Activated CD8-positive, alpha-beta T cell treated with anti-CD3 and anti-CD28 coated beads for 36 hours (primary cell): Measurements from ENCODE around the gene MEIS1. TPM values are rescaled to one million over a fixed set of nuclear protein-coding genes. Genes with fewer than 3 reads are reported as not detected.
A peak's percentile ranks its signal among the peaks of the same experiment; 100 is the strongest.

ENCODE experiments used
- ATAC-seq: fragments of 200-7000 bp; cut with Tn5 transposase; one replicate; pipeline ENCODE4 v1.10.0; 2021; ENCODE audit warnings: mild to moderate bottlenecking, moderate library complexity
- CTCF ChIA-PET: fragments of 350-600 bp; sonication (Branson Sonifier 250); formaldehyde crosslinking; loops from one replicate; lab custom pipeline; 2021; ENCODE audit warnings: antibody characterized with exemption; lab: Charles Lee
- POLR2A ChIA-PET: fragments of 350-600 bp; sonication (Branson Sonifier 250); formaldehyde crosslinking; loops from one replicate; lab custom pipeline; 2021; ENCODE audit warnings: antibody characterized with exemption; lab: Charles Lee
- DNase-seq: peaks from one replicate; pipeline ENCODE4 v3.0.0-alpha.2; 2020
- H3K27ac Mint-ChIP-seq: one replicate; pipeline ENCODE4 v1.8.0; 2021; ENCODE audit warnings: mild to moderate bottlenecking, mixed read lengths
- H3K27me3 Mint-ChIP-seq: one replicate; pipeline ENCODE4 v1.8.0; 2021; ENCODE audit warnings: mixed read lengths
- H3K36me3 Mint-ChIP-seq: one replicate; pipeline ENCODE4 v1.8.0; 2021; ENCODE audit warnings: low read depth, mixed read lengths
- H3K4me1 Mint-ChIP-seq: one replicate; pipeline ENCODE4 v1.8.0; 2021; ENCODE audit warnings: low read depth, mixed read lengths
- H3K4me3 Mint-ChIP-seq: one replicate; pipeline ENCODE4 v1.8.0; 2021; ENCODE audit warnings: mild to moderate bottlenecking, moderate library complexity, mixed read lengths
- H3K9me3 Mint-ChIP-seq: one replicate; pipeline ENCODE4 v1.8.0; 2021; ENCODE audit warnings: mixed read lengths
- CTCF ChIP-seq: fragments of 200-600 bp; IDR thresholded peaks from one replicate; pipeline ENCODE4 v1.8.0; 2022; ENCODE audit warnings: antibody characterized with exemption, mild to moderate bottlenecking
- intact Hi-C: fragments of 100-400 bp; cut with micrococcal nuclease; formaldehyde crosslinking; loops from one replicate; pipeline ENCODE4 v1.10.0; 2022
- total RNA-seq, 2 experiments: library from RNA; stranded (reverse); gene quantifications; one replicate each; pipeline ENCODE4 v1.2.3, GENCODE V29; 2021

MEIS1 gene
- total RNA-seq, 2 experiments from 2014 or later = not detected

GRCh38 chr2:66575625-66576310 lies 140.8 kb downstream of the MEIS1 start:
- Mint-ChIP-seq H3K4me3 (no peak overlapping the region), H3K27ac (no peak overlapping the region), H3K36me3 (no peaks in the 10 kb centered on the region), H3K27me3 (peaks cover 52% of the 10 kb centered on the region), H3K9me3 (no peaks in the 10 kb centered on the region), H3K4me1 (peaks cover 7% of the 10 kb centered on the region)
- ChIA-PET CTCF (interaction anchor here (1.0 kb wide), 1 partner anchor 136 kb away, joined by 3 read pairs; no protein-coding TSS in a partner anchor), POLR2A (no interaction called here)
- TF ChIP-seq CTCF = no peak
- ATAC-seq (peak; percentile 34), DNase-seq (no peak)
- intact Hi-C loops = loop anchor here (2.0 kb wide), 1 partner anchor 147 kb away; no protein-coding TSS in a partner anchor

GRCh38 chr2:66576311-66576560 lies 141.3 kb downstream of the MEIS1 start:
- H3K9me3 Mint-ChIP-seq = no peaks in the 10 kb centered on the region
- TF ChIP-seq CTCF = no peak
- DNase-seq (no peak), ATAC-seq (no peak)
- no peak overlapping the region for H3K4me3 Mint-ChIP-seq
- peaks cover 57% of the 10 kb centered on the region for H3K27me3 Mint-ChIP-seq
- H3K36me3 Mint-ChIP-seq = no peaks in the 10 kb centered on the region
- intact Hi-C loops = no loop called here
- CTCF ChIA-PET = no interaction called here
- no peak overlapping the region for H3K27ac Mint-ChIP-seq
- POLR2A ChIA-PET = no interaction called here
- peaks cover 10% of the 10 kb centered on the region for H3K4me1 Mint-ChIP-seq

GRCh38 chr2:66576561-66577320 lies 141.8 kb downstream of the MEIS1 start:
- Mint-ChIP-seq H3K27me3 (peaks cover 57% of the 10 kb centered on the region), H3K36me3 (no peaks in the 10 kb centered on the region), H3K4me3 (no peak overlapping the region), H3K9me3 (no peaks in the 10 kb centered on the region), H3K27ac (no peak overlapping the region), H3K4me1 (peaks cover 10% of the 10 kb centered on the region)
- DNase-seq (no peak), ATAC-seq (no peak)
- intact Hi-C loops = no loop called here
- no peak for TF ChIP-seq CTCF
- ChIA-PET CTCF (no interaction called here), POLR2A (no interaction called here)

- Mint-ChIP-seq H3K36me3 (no peaks in the 10 kb centered on the region), H3K9me3 (no peaks in the 10 kb centered on the region), H3K27me3 (peaks cover 54% of the 10 kb centered on the region), H3K4me1 (peaks cover 10% of the 10 kb centered on the region), H3K4me3 (no peak overlapping the region), H3K27ac (no peak overlapping the region)
- intact Hi-C loops = no loop called here
- no peak for TF ChIP-seq CTCF
- POLR2A ChIA-PET = no interaction called here
- CTCF ChIA-PET = no interaction called here
- DNase-seq (no peak), ATAC-seq (no peak)
These were observed 142.6 kb downstream of the MEIS1 start for GRCh38 chr2:66577321-66578053.
